ENCODE results near the gene MARK1. TPM values are rescaled to one million over a fixed set of nuclear protein-coding genes. Genes with fewer than 3 reads are reported as not detected.

MARK1 gene
- total RNA-seq, 1 experiment from 2014 or later = 13.9 TPM

GRCh38 chr1:220616836-220617235 is 88.9 kb downstream of the MARK1 start (continued):
- TF ChIP-seq ATF2 (CRISPR knock-in tag; IDR thresholded peaks at IDR 0.05; ENCODE audit: borderline replicate concordance, low read depth) (no peak), ZNF671 (CRISPR knock-in tag; IDR thresholded peaks at IDR 0.05) (no peak)

- Mint-ChIP-seq H3K27ac (no peak overlapping the region), H3K4me1 (peaks cover 28% of the 10 kb centered on the region)
- POLR2A ChIA-PET = no interaction called here
Observed at GRCh38 chr1:220628431-220628830, 100.5 kb downstream of the MARK1 start.

GRCh38 chr1:220631238-220631815 is 103.4 kb downstream of the MARK1 start:
- no peak for DNase-seq (ENCODE audit: low spot score)
- peaks cover 12% of the 10 kb centered on the region for H3K36me3 Mint-ChIP-seq
- 0 out of 2 replicates have a peak overlapping the region, but pooled peaks have one; percentile 0 for H3K27ac Mint-ChIP-seq
- CTCF ChIA-PET = interaction anchor here (1.0 kb wide), 1 partner anchor 102 kb away, joined by 4 read pairs; no protein-coding TSS in a partner anchor
- ATAC-seq = peak; percentile 30; the same call in 1 of the 2 replicates
- H3K4me3 Mint-ChIP-seq = no peak overlapping the region
- H3K9me3 Mint-ChIP-seq = peaks cover 7% of the 10 kb centered on the region
- H3K27me3 Mint-ChIP-seq (ENCODE audit: low read depth) = no peaks in the 10 kb centered on the region
- POLR2A ChIA-PET = no interaction called here
- H3K4me1 Mint-ChIP-seq = peaks cover 28% of the 10 kb centered on the region
- TF ChIP-seq ATF1 (CRISPR knock-in tag; IDR thresholded peaks at IDR 0.05) = no peak
- no peak for TF ChIP-seq SP1 (CRISPR knock-in tag; conservative IDR thresholded peaks at IDR 0.05)
- TF ChIP-seq ETV6 (CRISPR knock-in tag; IDR thresholded peaks at IDR 0.05) = no peak
- TF ChIP-seq NR3C1 (CRISPR knock-in tag; conservative IDR thresholded peaks at IDR 0.05; ENCODE audit: low read depth) = no peak
- TF ChIP-seq ZNF425 (CRISPR knock-in tag; conservative IDR thresholded peaks at IDR 0.05) = no peak
- TF ChIP-seq ATF3 (CRISPR knock-in tag; conservative IDR thresholded peaks at IDR 0.05) = no peak
- no peak for TF ChIP-seq ZNF138 (CRISPR knock-in tag; conservative IDR thresholded peaks at IDR 0.05)
- TF ChIP-seq MYBL2 (CRISPR knock-in tag; IDR thresholded peaks at IDR 0.05) = no peak

More at GRCh38 chr1:220628431-220628830, 100.5 kb downstream of the MARK1 start:
- H3K36me3 Mint-ChIP-seq = peaks cover 13% of the 10 kb centered on the region
- H3K27me3 Mint-ChIP-seq (ENCODE audit: low read depth) = no peaks in the 10 kb centered on the region
- ATAC-seq = peak; percentile 38
- TF ChIP-seq PREB (CRISPR knock-in tag; IDR thresholded peaks at IDR 0.05; ENCODE audit: borderline replicate concordance) (no peak), CREB1 (CRISPR knock-in tag; IDR thresholded peaks at IDR 0.05) (no peak), MYBL2 (CRISPR knock-in tag; IDR thresholded peaks at IDR 0.05) (no peak), ZBTB21 (CRISPR knock-in tag; IDR thresholded peaks at IDR 0.05; ENCODE audit: borderline replicate concordance) (no peak), ZSCAN18 (CRISPR knock-in tag; IDR thresholded peaks at IDR 0.05) (no peak), ZBTB43 (CRISPR knock-in tag; IDR thresholded peaks at IDR 0.05) (no peak), TCF7 (CRISPR knock-in tag; IDR thresholded peaks at IDR 0.05; ENCODE audit: low read depth) (no peak), ZNF671 (CRISPR knock-in tag; IDR thresholded peaks at IDR 0.05) (no peak), NFATC4 (CRISPR knock-in tag; IDR thresholded peaks at IDR 0.05) (no peak), ZMAT4 (CRISPR knock-in tag; IDR thresholded peaks at IDR 0.05) (no peak)
- no peak for DNase-seq (ENCODE audit: low spot score)
- H3K9me3 Mint-ChIP-seq = peaks cover 7% of the 10 kb centered on the region
- CTCF ChIA-PET = no interaction called here
- no peak overlapping the region for H3K4me3 Mint-ChIP-seq

Measured in WTC11 (cell line).